ENCODE results near the gene GANAB.

- TF ChIP-seq YY1 (IDR thresholded peaks at IDR 0.05; ENCODE audit: insufficient read depth, insufficient read length) = no peak
- no peak for TF ChIP-seq ZNF274 (IDR thresholded peaks at IDR 0.05; ENCODE audit: low read depth, low read length)
These were observed 2.2 kb downstream of the GANAB start for GRCh38 chr11:62644220-62644619.

Measured in NT2/D1 (cell line).